HG03135 (cell line): ENCODE measurements around the gene HMGCR.
"Not testable (repeated sequence)": the region's sequence is repeated elsewhere in the genome, so short reads cannot be mapped to it uniquely, and the experiment has no call there.

ENCODE experiments used
- ATAC-seq: cut with Tn5 transposase; IDR thresholded peaks from one replicate; pipeline ENCODE4 v1.9.1; 2021; ENCODE audit warnings: mild to moderate bottlenecking, moderate library complexity; ENCODE audit not compliant: unreplicated experiment

The HMGCR gene

GRCh38 chr5:75336615-75337336 lies at the start of gene HMGCR:
TSS of gene HMGCR (plus strand) at chr5:75337220. CDS start at chr5:75342606, 5,386 bp downstream.
- ATAC-seq: peak; percentile 98

GRCh38 chr5:75291844-75292243 lies 45.2 kb upstream of the HMGCR start:
- not testable (repeated sequence) for ATAC-seq

GRCh38 chr5:75300084-75300483 lies 36.9 kb upstream of the HMGCR start:
- ATAC-seq: no peak

GRCh38 chr5:75303419-75303818 lies 33.6 kb upstream of the HMGCR start:
- no peak for ATAC-seq

GRCh38 chr5:75304486-75304885 lies 32.5 kb upstream of the HMGCR start:
- ATAC-seq: not testable (repeated sequence)

- ATAC-seq: no peak
These were observed 30.3 kb upstream of the HMGCR start for GRCh38 chr5:75306746-75307145.

GRCh38 chr5:75310212-75310611 lies 26.8 kb upstream of the HMGCR start:
- no peak for ATAC-seq

GRCh38 chr5:75319148-75319547 lies 17.9 kb upstream of the HMGCR start:
- not testable (repeated sequence) for ATAC-seq

- no peak for ATAC-seq
These were observed 17.4 kb upstream of the HMGCR start for GRCh38 chr5:75319638-75320037.

- ATAC-seq: no peak
These were observed 16.6 kb upstream of the HMGCR start for GRCh38 chr5:75320371-75320770.

GRCh38 chr5:75322066-75322465 lies 15.0 kb upstream of the HMGCR start:
- no peak for ATAC-seq

GRCh38 chr5:75324791-75325190 lies 12.2 kb upstream of the HMGCR start:
- ATAC-seq: no peak

GRCh38 chr5:75325242-75325641 lies 11.8 kb upstream of the HMGCR start:
- ATAC-seq: no peak

GRCh38 chr5:75330404-75330803 lies 6.6 kb upstream of the HMGCR start:
- ATAC-seq: no peak

GRCh38 chr5:75331095-75332090 lies 5.6 kb upstream of the HMGCR start:
- no peak for ATAC-seq

GRCh38 chr5:75333759-75334158 lies 3.3 kb upstream of the HMGCR start:
- not testable (repeated sequence) for ATAC-seq

- ATAC-seq: not testable (repeated sequence)
These were observed 2.6 kb upstream of the HMGCR start for GRCh38 chr5:75334413-75334812.

- no peak for ATAC-seq
These were observed 1.5 kb upstream of the HMGCR start for GRCh38 chr5:75335486-75335885.

- peak; percentile 9 for ATAC-seq
These were observed 937 bp upstream of the HMGCR start for GRCh38 chr5:75335952-75336614.

- ATAC-seq: peak; percentile 4
These were observed 474 bp downstream of the HMGCR start for GRCh38 chr5:75337366-75338021.

GRCh38 chr5:75338408-75338807 lies 1.4 kb downstream of the HMGCR start:
- no peak for ATAC-seq
